Pancreas (tissue), 10 donors: ENCODE measurements around the gene C17orf100. TPM values are rescaled to one million over a fixed set of nuclear protein-coding genes. Genes with fewer than 3 reads are reported as not detected.

Source experiments
- ATAC-seq, 4 donors: fragments of 200-7000 bp; cut with Tn5 transposase; one replicate each; pipeline versions ENCODE4 v1.8.0 to v1.9.1; 2020; ENCODE audit warnings: mild to moderate bottlenecking in 4 of 4, moderate library complexity in 4 of 4
- DNase-seq, 6 donors: peaks; one replicate each; pipeline ENCODE4 v3.0.0-alpha.2; 2020
- FAIRE-seq: peaks from 2 replicates; lab custom pipeline; 2012; peaks lifted over from hg19 to GRCh38; lab: Jason Lieb, UNC
- H3K27ac ChIP-seq, 4 donors: fragments of 200-600 bp; sonication (generic); 1 replicate in 3 of 4; 2 replicates in 1 of 4; pipeline versions ENCODE4 v1.5.0 to v1.8.0; 2020
- H3K27me3 ChIP-seq, 4 donors: fragments of 200-600 bp; one replicate each; pipeline ENCODE4 v1.8.0; 2021
- H3K36me3 ChIP-seq, 3 donors: fragments of 200-600 bp; sonication (generic) in 1 of 3; one replicate each; pipeline versions ENCODE4 v1.5.0 to v1.8.0; 2020 to 2021
- H3K4me1 ChIP-seq, 3 donors: fragments of 200-600 bp; one replicate each; pipeline ENCODE4 v1.8.0; 2021
- H3K4me3 ChIP-seq, 4 donors: fragments of 200-600 bp; sonication (generic) in 2 of 4; one replicate each; pipeline versions ENCODE4 v1.5.0 to v1.8.0; 2020 to 2021
- H3K9me3 ChIP-seq, 4 donors: fragments of 200-600 bp; one replicate each; pipeline ENCODE4 v1.8.0; 2021
- CTCF ChIP-seq, 4 donors: fragments of 200-600 bp; sonication (generic) in 3 of 4; IDR thresholded peaks; one replicate each; pipeline versions ENCODE4 v1.5.0 to v1.8.0; 2021; ENCODE audit warnings: antibody characterized with exemption in 4 of 4
- WGBS, 2 donors: extraction: QIAGEN DNeasy Blood & Tissue Kit; methylation state at CpG; one replicate each; pipeline ENCODE4 v1.1.7; 2013; 5-methylcytosine and 5-hydroxymethylcytosine counted together
- intact Hi-C, 3 donors: fragments of 100-400 bp; cut with DNase I; formaldehyde crosslinking; loops; one replicate each; pipeline versions ENCODE4 v1.11.1 to v1.14.2; 2022
- polyA plus RNA-seq, 2 donors: library from polyadenylated mRNA; stranded (reverse); fragments of 200-250 nt; gene quantifications; one replicate each; pipeline ENCODE4 v1.2.3, GENCODE V29; 2013
- total RNA-seq, 6 donors: library from RNA; stranded (reverse); fragmentation: NEBNext Ultra II Directional in 4 of 6; extraction: Animal tissue kit (Norgen Biotek cat#: 25700) in 4 of 6; gene quantifications; one replicate each; pipeline versions ENCODE4 v1.2.1 to v1.2.4, GENCODE V29; 2021 to 2023
- donor health status: healthy with polysubstance abuse.
- donor health status: DM: no; HTN: no; CAD: no; lungs with moderate emphysema.
- donor health status: DM: no; HTN: no; CAD: no.
- donor health status: control.
- donor health status: control.
- donor health status: Bipolar disorder and iron deficiency.
- donor health status: DM: yes; HTN: yes; CAD: no.
- donor health status: DM: no; HTN: no; CAD: no.
- donor health status: DM: no; HTN: no; CAD: no.
- donor health status: DM: yes; HTN: yes; CAD: no.

Gene C17orf100
- total and polyA plus RNA-seq, 8 donors: 0.91 to 5.8 (median 2.4) TPM

GRCh38 chr17:6671431-6671830 is 19.9 kb downstream of the C17orf100 start:
- 81 to 82% methylated on average over 7 of the region's 7 CpGs for WGBS, 2 donors
- FAIRE-seq: no peak

GRCh38 chr17:6674586-6674985 is 23.0 kb downstream of the C17orf100 start:
- H3K4me1 ChIP-seq: no peaks in the 10 kb centered on the region
- ATAC-seq (no peak), DNase-seq (no peak), FAIRE-seq (no peak)
- no peak overlapping the region for H3K4me3 ChIP-seq
- WGBS, 2 donors: 89 to 95% methylated on average over 13 of the region's 13 CpGs
- H3K9me3 ChIP-seq: no peaks in the 10 kb centered on the region
- no peak overlapping the region for H3K27ac ChIP-seq
- H3K36me3 ChIP-seq: no peaks in the 10 kb centered on the region
- H3K27me3 ChIP-seq: no peaks in the 10 kb centered on the region
- TF ChIP-seq CTCF (IDR thresholded peaks at IDR 0.05): no peak
- intact Hi-C loops: no loop called here

More at GRCh38 chr17:6671431-6671830, 19.9 kb downstream of the C17orf100 start:
- no peak for TF ChIP-seq CTCF (IDR thresholded peaks at IDR 0.05)
- H3K27me3 ChIP-seq: no peaks in the 10 kb centered on the region
- H3K9me3 ChIP-seq: no peaks in the 10 kb centered on the region
- no peaks in the 10 kb centered on the region for H3K36me3 ChIP-seq
- H3K4me3 ChIP-seq: no peak overlapping the region
- no peak for ATAC-seq
- intact Hi-C loops: no loop called here
- peaks cover 0 to 1% (median 0%) of the 10 kb centered on the region in 3 donors for H3K4me1 ChIP-seq
- no peak for DNase-seq
- no peak overlapping the region for H3K27ac ChIP-seq

GRCh38 chr17:6675201-6675825 is 23.8 kb downstream of the C17orf100 start:
- H3K27ac ChIP-seq: no peak overlapping the region
- H3K4me3 ChIP-seq: no peak overlapping the region
- no peaks in the 10 kb centered on the region for H3K36me3 ChIP-seq
- DNase-seq (no peak), FAIRE-seq (no peak), ATAC-seq (no peak)
- no peaks in the 10 kb centered on the region for H3K9me3 ChIP-seq
- TF ChIP-seq CTCF (IDR thresholded peaks at IDR 0.05): no peak
- H3K27me3 ChIP-seq: no peaks in the 10 kb centered on the region
- H3K4me1 ChIP-seq: no peaks in the 10 kb centered on the region
- intact Hi-C loops: no loop called here
- 67 to 83% methylated on average over 11 of the region's 11 CpGs for WGBS, 2 donors

- Histone ChIP-seq H3K36me3 (no peaks in the 10 kb centered on the region), H3K4me1 (no peaks in the 10 kb centered on the region), H3K4me3 (no peak overlapping the region), H3K27me3 (no peaks in the 10 kb centered on the region), H3K27ac (no peak overlapping the region), H3K9me3 (no peaks in the 10 kb centered on the region)
- intact Hi-C loops: no loop called here
- WGBS, 2 donors: 58 to 64% methylated on average over 6 of the region's 6 CpGs
- DNase-seq (no peak), ATAC-seq (no peak), FAIRE-seq (no peak)
- no peak for TF ChIP-seq CTCF (IDR thresholded peaks at IDR 0.05)
Measured at GRCh38 chr17:6676802-6677157, 25.2 kb downstream of the C17orf100 start.

- 75% methylated on average over 16 of the region's 16 CpGs for WGBS, 2 donors
- Histone ChIP-seq H3K4me3 (no peak overlapping the region), H3K9me3 (no peaks in the 10 kb centered on the region), H3K27ac (no peak overlapping the region), H3K4me1 (no peaks in the 10 kb centered on the region), H3K36me3 (no peaks in the 10 kb centered on the region), H3K27me3 (no peaks in the 10 kb centered on the region)
- intact Hi-C loops: no loop called here
- ATAC-seq: peak in 2 of 4 donors; percentile 18 to 40
- DNase-seq: no peak
- no peak for FAIRE-seq
- no peak for TF ChIP-seq CTCF (IDR thresholded peaks at IDR 0.05)
Measured at GRCh38 chr17:6677158-6677831, 25.7 kb downstream of the C17orf100 start.
